NCI-H748 treated with DMSO at 0.1 percent for 48 hours (cell line): ENCODE data around the gene SLC25A20.
"Not testable (repeated sequence)": the region's sequence is repeated elsewhere in the genome, so short reads cannot be mapped to it uniquely, and the experiment has no call there.

Experiments
- DNase-seq: peaks from one replicate; lab custom pipeline; 2025; lab: John Stamatoyannopoulos, UW

Gene SLC25A20, protein sequence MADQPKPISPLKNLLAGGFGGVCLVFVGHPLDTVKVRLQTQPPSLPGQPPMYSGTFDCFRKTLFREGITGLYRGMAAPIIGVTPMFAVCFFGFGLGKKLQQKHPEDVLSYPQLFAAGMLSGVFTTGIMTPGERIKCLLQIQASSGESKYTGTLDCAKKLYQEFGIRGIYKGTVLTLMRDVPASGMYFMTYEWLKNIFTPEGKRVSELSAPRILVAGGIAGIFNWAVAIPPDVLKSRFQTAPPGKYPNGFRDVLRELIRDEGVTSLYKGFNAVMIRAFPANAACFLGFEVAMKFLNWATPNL

DNA sequence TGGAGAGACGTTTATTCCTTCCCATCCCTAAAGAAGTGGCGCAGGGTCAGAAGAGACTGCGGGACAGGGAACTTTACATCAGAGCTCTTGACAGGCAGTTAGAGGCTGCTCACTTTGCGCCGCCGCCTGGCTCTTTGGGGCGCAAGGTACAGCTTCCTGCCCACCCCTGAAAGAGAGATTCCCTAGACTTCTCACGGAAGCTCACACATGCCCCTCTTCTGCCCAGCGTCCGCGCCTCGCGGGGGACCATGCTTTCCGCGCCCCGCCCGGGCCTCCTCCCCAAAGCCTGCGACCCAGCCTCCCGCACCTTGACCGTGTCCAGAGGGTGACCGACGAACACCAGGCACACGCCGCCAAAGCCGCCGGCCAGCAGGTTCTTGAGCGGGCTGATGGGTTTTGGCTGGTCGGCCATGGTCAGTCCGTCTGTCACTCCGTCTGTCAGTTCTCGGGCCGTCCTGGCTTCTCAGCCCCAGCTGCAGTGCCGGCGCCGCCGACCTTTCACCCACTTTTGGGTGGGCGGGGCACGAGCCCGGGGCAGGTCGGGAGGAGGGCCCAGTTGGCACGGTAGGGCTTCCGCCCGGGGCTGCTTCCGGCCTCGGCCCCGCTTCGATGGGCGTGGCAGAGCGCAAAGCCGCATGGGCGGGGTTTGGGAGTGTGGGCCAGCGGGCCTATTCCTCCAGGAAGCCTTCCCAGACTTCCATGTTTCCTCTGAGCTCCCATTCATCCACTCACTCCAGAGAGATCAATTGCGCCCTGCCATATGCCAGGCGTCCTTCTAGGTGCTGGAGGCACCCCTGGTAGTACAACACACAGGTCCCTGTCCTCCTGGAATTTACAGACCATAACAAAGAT, at the start of gene SLC25A20:
Gene SLC25A20, minus strand, starts transcription at position 500 of the 852 bp plus-strand sequence. Its CDS starts 88 bp downstream, at position 412.
- peak; percentile 27 for DNase-seq

DNA sequence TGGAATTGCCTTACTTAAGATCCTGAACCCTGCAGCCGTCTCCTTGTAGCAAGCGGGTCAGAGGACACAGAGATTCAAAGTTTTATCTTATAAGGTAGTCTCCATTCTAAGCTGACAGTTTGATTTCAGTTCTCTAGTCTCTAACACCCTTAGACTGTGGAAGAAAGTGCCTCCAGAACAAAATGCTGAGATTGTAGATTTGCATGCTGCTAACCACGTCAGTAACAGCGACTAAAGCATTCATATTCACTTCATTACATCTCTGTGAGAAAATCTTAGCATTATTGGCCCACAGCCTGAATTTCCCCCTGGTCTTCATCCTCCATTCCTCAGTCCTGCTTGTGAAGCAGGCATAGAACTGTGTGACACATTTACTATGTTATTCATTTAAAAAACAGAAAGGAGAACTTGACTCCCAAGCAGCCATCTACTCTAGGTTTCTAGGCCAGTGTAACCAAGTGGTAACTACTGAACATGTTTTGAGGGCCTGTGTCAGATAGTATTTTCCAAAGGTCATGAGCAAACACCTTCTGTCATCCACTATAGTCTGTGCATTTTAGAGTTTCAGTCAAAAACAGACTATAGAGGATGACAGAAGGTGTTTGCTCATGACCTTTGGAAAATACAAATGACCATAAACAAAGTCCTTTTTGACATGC, 47.3 kb upstream of the SLC25A20 start:
- DNase-seq: no peak

DNA sequence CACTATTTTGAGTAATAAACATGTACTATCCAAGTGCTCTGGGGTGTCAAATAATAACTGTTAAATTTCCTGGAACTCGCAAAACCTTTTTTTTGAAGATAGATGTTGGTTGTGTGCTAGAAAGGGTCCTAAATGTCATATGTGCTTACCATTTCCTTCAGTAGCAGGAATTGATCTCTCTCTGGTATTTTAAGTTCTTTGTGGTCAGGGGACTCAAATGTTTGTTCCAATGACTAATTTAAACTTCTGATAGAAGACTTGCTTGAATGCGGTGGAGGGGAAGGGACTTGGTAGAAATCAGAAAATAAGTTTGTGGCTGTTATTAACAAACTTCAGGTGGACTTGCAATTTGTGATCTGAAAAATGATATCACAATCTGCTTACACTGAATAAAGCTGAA, 46.8 kb upstream of the SLC25A20 start:
- no peak for DNase-seq

DNA sequence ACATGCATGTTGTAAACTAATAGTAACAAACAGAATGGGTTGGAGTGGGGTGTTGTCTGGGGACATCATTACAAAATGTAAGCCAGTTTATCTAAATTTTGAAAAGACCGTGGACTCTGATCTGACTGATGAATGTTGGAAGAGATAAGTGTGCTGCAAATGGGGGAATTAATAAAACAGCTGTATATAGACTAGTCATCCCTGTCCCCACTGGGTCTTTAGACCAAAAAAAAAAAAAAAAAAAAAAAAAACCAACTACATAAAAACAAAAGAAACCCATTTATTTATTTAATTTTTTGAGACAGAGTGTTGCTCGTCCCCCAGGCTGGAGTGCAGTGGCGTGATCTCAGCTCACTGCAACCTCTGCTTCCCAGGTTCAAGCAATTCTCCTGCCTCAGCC, 40.0 kb upstream of the SLC25A20 start:
- DNase-seq: no peak

DNA sequence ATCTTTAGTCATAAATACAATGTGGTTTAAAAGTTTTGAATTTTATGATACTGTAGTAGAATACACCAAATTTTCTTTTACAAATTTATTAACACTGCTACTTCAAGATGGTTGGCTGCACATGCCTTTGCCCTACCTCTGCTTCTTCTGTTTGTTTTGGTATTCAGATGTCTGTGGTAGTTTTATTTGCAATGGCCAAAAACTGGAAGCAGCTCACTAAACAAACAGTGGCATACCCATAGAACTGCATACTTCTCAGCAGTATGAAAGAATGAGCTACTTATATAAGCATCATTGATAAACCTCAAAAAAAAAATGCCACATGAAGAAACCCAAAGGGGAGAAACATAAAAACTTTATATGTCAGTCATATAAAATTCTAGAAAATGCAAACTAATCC, 39.5 kb upstream of the SLC25A20 start:
- DNase-seq: no peak

DNA sequence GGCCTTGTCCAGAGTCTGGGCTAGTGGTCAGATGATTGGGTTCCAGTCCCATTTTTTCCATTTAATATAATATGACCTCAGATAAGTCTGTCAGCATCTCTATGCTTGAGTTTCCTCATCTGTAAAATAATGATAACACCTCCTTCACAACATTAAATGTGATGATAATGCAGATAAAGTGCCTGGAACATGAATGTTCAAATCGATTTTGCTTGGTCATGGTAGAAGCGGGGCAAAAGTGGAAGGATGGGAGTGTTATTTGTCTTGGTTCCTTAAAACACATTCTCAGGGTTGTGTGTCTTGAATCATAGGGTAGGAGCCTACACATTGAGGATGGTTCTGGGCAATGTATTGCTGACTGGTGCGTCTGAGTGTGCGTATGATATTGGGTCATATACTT, 36.8 kb upstream of the SLC25A20 start:
- DNase-seq: no peak

DNA sequence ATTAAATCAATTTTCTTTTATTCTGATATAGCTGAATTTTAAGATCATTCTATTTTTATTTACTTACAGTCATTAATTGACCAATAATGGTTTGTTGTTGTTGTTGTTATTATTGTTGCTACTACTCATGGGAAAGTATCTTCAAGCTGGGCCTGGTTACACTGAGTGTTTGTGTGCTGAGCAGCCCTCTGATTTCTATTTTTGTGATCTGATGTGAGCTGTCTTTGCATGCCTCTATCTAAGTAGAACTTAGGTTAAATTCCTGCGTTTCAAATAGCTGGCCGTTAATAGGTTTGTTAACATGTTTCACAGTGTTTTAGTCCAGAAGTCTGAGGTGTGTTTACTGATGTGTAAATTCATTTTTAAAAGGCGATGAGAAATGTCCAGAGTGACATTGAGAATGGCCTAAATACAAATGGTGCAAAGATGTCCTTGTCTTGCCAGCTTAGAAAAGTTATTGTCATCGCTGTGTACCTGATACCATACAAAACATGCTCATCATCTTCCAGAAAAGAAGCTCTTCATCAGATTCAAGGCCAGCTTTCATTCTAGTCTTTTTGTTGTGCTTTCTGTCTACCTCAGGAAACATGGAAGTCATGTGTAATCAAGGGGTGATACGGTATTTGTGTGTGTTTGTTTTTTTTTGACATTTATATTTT, 35.8 kb upstream of the SLC25A20 start:
- DNase-seq: no peak

DNA sequence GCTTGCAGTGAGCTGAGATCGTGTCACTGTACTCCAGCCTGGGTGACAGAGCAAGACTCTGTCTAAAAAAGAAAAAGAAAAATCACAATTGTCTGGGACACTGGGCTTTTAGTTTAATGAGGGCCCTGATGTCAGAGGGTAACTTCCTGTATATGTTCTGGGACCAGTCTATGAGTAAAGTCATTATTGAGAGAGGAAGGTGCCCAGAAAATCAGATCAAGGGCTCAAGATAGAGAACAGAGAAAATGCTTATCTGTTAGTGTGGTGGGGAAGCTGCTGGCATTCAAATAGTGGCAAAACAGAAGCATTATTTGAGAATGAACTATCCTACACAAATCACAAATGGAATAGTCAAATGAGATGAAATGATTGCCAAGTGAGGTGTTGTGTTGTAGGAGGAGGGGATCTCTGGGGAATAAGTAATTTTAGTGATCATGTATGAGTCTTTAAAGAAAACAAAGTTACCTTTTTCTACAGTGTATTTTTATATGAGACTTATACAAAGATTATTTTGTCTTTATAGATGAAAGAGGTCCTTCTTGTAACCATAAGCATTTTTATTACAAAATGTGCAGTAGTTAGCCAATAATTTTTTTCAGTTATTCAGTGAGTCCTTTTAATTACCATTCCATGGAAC, 33.4 kb upstream of the SLC25A20 start:
- DNase-seq: no peak

DNA sequence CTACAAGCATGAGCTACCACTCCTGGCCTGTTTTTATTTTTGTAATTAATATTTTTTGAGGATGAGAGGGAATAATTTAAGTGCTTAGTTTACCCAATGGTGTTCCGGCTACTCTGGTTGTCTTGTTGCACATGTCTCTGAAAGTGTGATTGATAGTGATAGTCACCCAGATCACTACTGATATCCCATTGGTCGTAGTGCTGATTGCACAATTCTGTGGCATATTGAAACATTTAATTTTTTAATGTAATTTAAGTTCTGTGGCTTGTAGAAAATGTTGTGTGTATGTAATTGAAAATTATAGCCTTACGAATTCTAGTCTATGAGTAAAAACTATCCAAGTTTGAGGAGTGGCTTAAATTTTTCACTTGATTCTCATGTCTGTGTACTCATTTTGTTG, 31.9 kb upstream of the SLC25A20 start:
- no peak for DNase-seq

DNA sequence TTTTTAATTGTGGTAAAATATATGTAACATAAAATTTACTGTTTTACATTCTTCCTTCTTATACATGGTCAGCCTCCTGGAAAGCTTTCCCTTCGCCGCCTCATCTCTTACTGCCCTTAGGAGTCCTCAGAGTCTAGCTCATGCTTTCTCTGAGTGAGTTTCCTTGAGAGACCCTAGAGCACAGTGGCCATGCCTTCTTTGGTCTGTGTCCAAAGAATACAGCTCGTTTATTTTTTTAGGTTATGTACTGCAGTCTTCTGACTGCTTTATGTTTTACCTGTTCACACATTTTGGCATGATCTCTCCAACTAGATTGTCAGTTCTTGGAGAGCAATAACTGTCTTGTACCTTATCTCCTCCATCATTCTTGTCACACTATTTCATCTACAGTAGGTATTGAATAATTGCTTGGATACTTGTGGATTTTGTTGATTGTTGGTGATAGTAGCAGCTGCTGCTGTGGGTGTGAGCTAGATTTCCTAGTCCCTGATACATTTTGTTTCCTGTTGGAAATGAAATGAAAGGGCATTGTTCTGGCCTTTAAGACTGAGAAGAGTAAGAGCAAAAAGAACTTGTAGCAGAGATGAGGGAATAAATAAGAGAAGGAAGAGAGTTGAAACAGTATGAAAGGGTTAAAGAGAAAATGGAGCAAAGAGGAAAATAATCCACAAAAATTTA, 30.8 kb upstream of the SLC25A20 start:
- DNase-seq: no peak

DNA sequence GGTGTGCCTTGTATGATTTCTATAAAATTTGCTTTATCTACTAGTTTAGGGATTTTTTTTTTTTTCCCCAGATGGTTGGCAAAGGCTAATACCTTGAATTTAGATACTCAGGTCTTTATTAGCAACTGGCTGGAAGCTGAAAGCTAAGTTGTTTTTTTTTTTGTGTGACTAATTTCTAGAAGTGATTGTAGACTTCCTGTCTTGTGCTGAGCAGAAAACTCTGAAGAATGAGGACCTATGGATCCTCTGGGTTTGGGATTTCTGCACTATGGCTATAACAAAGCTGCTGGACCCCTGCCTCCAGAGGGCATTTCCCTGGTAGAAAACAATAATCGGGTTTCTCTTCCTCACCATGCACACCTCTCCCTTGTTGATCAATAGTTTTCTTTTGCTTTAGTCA, 30.0 kb upstream of the SLC25A20 start:
- no peak for DNase-seq

DNA sequence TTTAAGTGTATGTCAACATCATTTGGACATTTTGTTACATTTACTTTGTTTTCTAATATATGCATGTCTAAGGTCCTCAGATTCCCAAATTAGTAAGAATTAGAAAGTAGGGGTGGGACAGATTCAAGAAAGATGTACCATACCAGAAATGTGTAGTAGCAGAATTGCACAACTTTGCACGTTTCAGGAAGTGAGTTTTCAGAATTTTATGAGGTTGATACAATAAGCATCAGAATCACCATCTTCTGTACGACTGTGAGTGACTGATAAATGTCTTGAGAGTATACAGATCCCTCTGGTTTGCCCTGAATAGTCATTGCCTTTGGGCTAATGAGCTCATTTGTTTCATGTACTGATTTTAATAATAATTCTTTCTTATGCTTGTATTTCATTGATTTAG, 29.2 kb upstream of the SLC25A20 start:
- no peak for DNase-seq

DNA sequence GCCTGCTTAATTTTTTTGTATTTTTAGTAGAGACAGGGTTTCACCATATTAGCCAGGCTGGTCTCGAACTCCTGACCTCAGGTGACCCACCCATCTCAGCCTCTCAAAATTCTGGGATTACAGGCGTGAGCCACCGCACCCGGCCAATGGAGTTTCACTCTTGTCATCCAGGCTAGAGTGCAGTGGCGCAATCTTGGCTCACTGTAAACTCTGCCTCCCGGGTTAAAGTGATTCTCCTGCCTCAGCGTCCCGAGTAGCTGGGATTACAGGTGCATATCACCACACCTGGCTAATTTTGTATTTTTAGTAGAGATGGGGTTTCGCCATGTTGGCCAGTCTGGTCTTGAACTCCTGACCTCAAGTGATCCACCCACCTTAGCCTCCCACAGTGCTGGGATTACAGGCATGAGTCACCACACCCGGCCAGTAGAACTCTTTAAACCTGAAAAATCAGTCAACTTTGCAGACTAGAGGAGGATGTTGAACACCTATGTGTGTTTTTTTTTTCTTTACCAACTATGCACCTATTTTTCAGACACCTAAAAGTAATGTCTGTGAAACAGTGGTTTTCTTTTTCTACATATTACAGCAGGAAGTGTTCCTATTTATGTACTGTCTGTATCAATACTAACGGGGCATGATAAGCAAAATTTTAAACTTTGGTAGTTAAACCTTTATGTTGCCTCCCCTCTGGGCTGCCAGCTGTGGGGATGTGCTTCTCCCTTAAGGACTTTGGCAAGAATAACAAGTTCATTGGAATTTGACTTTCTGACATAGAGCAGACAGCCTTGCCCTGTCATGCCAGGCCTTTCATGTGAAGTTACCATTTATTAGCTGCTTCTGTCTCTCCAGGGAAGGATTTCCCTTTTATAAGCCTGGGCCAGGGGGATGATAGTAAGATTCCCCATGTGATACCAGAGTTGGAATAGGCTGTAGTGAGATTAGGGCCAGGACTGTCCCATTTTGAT, 28.0 kb upstream of the SLC25A20 start:
- DNase-seq: no peak

DNA sequence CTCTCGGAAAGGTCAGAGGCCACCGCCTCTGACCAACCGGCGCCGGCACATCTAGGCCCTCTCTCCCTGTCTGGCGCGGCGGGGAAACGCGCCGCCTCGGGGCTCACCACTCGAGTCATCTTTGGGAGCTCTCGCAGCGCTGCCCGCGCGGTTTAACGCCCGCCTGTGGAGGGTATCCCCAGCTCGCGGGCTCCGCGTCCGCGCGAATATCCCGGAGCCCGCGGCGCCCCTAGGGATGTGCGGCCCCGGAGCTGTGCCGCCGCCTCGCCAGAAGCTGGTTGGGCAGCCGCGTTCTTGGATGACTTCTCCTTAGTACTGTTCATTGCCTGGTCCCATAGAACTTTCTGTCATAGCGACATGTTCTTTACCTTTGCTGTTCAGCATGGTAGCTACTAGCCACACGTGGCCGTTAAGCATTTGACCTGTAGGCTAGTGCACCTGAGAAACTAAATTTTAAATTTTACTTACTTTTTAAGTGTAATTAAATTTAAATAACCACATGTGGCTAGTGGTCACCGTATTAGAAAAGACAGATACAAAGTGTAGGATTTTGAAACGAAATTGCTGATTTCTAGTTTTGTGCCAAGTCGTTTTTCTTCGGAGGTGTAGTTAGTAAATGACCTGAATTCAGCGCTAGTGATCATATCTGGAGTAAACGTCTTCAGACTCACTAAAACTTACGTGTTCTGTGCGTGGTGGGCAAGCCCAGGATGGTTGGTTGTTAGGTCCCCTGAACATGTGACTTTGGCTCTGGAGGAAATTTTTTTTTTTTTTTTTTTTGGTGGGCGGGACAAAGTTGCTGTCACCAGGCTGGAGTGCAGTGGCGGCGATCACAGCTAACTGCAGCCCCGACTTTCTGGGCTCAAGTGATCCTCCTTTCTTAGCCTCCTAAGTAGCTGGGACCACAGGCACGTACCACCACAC, 20.8 kb upstream of the SLC25A20 start:
- peak; percentile 2 for DNase-seq

DNA sequence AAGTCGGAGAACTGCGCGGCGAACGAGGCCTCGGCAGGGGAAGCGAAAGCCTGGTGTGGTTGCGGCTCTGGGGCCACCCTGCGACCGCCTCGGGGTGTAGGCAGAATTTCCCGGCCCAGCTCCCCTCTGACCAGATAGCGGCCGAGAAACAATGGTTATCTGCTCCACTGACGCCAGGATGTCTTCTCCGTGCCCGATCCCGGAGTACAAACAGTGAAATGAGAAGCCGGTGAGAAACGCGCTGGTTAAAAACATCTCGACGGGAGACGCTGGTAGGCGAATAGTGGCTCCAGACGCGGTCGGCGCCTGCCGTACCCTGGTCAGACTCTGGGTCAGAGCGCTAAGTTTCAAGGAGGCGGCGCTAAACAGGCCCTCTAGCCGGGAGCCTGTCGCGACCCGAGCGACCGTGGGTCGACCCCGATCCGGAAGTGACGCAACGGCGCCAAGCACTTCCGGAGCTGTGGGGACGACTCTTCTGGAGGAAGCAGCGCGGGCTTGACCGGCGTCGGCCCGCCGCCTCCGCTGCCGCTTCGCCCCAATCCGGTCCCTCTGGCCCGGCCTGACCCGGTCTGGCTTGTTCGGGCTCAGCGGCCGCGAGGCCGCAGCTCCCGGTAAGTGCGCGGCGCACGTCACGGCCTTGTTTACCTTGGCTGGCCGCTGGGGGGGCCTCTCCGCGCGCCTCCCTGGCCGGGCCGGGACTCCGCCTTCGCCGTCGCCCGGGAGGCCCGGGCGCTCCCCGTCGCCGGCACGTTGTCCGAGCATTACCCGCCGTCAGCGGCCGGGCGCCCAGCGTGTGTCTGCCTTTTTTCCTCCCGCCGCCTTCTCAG, 19.9 kb upstream of the SLC25A20 start, which contains the start of gene ARIH2:
Gene ARIH2, plus strand, starts transcription at position 455 of the 827 bp plus-strand sequence. CDS start 8,717 bp downstream, outside the sequence.
- peak; percentile 50 for DNase-seq

DNA sequence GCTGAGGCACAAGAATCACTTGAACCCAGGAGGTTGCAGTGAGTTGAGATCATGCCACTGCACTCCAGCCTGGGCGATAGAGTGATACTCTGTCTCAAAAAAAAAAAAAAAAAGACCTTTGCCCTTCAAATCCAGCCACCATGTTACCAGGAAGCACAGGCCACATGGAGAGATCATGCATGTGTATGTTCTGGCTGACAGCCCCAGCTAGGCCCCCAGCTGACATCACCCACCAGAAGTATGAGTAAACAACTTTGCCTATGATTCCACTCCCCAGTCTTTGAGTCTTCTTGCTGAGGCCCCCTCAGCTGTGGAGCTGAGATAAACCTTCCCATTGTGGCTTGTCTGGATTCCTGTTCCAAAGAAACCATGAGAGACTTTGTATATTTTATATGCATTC, 16.6 kb upstream of the SLC25A20 start:
- DNase-seq: no peak

DNA sequence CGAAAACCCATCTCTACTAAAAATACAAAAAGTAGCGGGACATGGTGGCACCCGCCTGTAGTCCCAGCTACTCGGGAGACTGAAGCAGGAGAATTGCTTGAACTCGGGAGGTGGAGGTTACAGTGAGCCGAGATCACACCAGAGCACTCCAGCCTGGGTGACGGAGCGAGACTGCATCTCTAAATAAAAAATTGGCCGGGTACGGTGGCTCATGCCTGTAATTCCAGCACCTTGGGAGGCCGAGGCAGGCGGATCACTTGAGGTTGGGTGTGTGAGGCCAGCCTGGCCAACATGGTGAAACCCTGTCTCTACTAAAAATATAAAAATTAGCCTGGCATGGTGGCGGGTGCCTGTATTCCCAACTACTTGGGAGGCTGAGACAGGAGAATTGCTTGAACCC, 8.3 kb upstream of the SLC25A20 start:
- DNase-seq: not testable (repeated sequence)

DNA sequence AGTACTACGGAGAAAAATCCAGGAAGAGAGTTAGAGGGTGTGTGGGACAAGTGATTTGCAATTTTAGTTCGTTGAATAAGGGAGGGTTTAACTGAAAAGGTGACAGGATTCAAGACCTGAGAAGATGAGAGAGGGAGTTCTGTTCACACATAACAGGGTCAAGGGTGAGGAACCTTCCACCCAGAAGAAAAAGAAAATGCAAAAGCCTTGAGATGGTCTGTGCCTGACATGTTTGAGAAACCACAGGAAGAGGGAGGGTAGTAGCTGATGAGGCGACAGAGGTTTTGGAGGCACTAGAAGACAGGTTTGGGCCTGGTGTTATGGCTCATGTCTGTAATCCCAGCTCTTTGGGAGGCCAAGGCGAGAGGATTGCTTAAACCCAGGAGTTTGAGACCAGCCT, 591 bp upstream of the SLC25A20 start:
- no peak for DNase-seq
